NCI-H2081 treated with DMSO at 0.1 percent for 48 hours (cell line): ENCODE measurements around the gene SCNN1B.
"Not testable (repeated sequence)": the region's sequence is repeated elsewhere in the genome, so short reads cannot be mapped to it uniquely, and the experiment has no call there.

Source experiments
- DNase-seq: peaks from one replicate; lab custom pipeline; 2025; lab: John Stamatoyannopoulos, UW

Gene SCNN1B

GRCh38 chr16:23288726-23289512, 13.2 kb upstream of the SCNN1B start:
- no peak for DNase-seq

GRCh38 chr16:23290189-23291062, 11.7 kb upstream of the SCNN1B start:
- DNase-seq: no peak

DNA sequence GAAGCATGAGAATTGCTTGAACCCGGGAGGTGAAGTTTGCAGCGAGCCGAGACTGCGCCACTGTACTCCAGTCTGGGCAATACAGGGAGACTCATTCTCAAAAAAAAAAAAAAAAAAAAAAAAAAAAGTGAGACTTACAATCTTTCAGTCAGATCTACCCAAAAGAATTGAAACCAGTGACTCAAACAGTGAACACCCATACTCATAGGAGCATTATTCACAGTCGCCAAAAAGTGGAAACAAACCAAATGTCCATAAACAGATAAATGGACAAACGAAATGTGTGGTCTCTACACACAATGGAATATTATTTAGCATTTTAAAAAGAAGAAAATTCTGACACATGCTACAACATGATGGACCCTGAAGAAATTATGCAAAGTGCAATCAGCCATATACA, 9.1 kb upstream of the SCNN1B start:
- DNase-seq: no peak

- no peak for DNase-seq
These were observed 7.8 kb upstream of the SCNN1B start for GRCh38 chr16:23294260-23294659.

- no peak for DNase-seq
These were observed 5.1 kb upstream of the SCNN1B start for GRCh38 chr16:23296994-23297393.

- no peak for DNase-seq
These were observed 3.7 kb upstream of the SCNN1B start for GRCh38 chr16:23298290-23298915.

DNA sequence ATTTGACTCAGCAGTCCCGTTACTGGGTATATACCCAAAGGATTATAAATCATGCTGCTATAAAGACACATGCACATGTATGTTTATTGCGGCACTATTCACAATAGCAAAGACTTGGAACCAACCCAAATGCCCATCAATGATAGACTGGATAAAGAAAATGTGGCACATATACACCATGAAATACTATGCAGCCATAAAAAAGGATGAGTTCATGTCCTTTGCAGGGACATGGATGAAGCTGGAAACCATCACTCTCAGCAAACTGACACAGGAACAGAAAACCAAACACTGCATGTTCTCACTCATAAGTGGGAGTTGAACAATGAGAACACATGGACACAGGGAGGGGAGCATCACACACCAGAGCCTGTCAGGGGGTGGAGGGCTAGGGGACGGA, 2.3 kb upstream of the SCNN1B start:
- not testable (repeated sequence) for DNase-seq

GRCh38 chr16:23301251-23302044, 654 bp upstream of the SCNN1B start:
- DNase-seq: no peak

GRCh38 chr16:23303685-23304084, 1.6 kb downstream of the SCNN1B start:
- DNase-seq: no peak

GRCh38 chr16:23304620-23305019, 2.5 kb downstream of the SCNN1B start:
- DNase-seq: no peak

DNA sequence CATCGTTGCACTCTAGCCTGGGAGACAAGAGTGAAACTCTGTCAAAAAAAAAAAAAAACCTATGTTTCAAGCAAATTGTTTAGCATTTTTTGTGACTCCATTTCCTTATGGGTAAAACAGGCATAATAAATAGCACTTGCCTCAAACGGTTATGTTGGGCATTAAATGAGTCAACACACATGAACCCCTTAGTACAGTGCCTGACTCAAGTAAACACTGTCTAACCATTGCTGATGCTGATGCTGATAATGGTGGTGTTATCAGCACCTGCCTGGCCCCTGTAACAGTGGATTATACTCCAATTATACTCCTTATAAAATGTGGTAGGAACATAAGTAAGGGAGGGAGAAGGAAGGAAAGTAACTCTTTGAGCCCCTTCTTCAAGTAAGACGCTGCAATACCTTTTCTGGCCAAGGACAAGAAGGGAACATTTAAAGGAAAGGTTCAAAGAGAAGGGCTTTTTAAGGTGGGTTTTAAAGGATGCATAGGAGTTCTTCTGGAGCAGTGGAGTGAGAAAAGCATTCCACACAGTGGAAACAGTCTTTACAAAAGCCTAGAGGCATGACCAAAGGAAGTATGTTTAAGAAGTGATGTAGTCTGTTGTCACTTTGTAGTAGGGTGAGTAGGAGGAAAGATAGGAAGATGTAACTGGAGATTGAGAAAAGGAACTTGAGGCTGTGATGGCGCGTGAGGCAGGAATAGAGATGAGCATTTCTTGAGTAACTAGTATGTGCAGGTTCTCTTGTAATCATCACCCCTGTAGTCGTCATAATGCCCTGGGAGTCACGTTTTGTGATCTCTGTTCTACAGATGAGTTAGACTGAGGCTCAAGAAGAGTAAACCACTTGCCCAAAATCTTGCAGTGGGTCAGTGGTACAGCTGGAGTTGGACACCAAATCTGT, 4.3 kb downstream of the SCNN1B start:
- DNase-seq: no peak

DNA sequence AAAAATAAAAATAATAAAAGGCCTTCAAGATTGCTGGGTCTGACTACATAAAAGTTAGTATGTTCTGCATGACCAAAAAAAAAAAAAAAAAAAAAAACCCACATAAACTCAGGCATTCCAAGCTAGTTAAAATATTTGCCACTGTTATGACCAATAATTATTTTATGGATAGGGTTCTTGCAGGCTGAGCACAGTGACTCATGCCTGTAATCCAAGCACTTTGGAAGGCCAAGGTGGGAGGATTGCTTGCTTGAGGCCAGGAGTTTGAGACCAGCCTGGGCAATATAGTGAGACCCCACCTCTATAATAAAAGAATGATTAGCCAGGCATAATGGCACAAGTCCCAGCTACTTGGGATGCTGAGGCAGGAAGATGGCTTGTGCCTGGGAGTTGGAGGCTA, 8.1 kb downstream of the SCNN1B start:
- no peak for DNase-seq

- no peak for DNase-seq
These were observed 8.6 kb downstream of the SCNN1B start for GRCh38 chr16:23310744-23311143.

DNA sequence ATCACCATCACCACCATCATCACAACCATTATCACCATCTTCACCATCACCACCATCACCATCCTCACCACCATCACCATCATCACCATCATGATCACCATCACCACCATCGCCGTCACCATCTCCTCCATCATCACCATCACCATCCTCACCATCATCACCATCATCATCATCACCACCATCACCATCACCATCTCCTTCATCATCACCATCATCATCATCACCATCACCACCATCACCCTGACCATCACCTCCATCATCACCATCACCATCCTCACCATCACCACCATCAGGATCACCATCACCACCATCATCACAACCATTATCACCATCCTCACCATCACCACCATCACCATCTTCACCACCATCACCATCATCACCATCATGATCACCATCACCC, 14.1 kb downstream of the SCNN1B start:
- DNase-seq: no peak

DNA sequence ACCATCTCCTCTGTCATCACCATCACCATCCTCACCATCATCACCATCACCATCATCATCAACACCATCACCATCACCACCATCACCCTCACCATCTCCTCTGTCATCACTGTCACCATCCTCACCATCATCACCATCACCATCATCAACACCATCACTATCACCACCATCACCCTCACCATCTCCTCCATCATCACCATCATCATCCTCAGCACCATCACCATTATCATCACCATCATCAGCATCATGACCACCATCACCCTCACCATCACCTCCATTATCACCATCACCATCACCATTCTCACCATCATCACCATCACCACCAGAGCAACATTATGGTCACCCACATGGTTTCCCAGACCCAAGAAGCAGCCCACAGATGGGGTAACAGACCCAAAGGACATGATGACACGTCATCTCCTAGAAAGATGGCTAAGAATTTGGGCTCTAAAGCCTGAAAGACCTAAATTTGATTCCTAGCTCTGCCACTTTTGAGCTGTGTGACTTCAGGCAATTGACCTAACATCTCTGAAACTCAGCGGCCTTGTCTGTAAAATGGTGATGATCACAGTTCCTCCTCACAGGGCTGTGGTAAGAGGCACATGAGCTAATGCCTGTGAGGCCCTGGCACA, 14.6 kb downstream of the SCNN1B start:
- DNase-seq: no peak

DNA sequence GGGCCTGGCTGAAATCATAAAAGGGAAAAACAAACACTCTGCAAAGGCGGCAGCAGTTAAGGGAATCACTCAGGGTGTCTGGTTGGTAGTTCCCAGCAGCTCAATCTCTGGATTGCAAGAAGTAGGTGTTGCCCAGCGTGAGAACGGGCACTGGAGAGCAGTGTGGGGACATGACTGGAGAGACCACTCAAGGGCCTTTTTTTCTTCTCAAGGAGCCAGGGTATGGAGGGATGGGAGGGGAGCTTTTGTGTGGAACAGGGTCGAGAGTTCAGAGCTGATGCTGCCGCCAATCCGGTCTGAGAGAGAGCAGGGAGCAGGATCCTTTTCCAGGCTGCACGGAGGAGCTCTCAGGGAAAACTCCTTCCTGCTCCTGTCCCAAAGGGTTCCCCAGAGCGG, 15.2 kb downstream of the SCNN1B start:
- DNase-seq: peak; percentile 73

GRCh38 chr16:23317751-23318150, 15.6 kb downstream of the SCNN1B start:
- no peak for DNase-seq

DNA sequence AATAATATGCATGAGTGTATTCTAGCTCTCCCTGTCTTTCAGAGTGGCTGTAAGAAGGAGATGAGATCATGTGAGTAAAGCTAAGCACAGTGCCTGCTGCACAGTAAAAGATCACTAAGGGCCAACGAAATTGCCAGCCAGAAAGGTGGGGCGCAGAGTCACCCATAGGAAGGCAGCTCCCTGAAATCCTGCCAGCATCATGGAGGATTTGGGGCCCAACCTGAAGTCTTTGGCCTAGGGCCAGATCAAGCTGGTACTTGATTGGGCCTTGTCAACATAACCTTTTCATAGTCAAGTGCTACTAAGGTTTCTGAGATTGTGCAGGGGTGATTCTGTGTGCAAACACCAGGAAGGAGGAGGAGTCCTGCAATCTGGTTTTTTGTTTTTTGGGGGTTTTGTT, 16.5 kb downstream of the SCNN1B start:
- no peak for DNase-seq

DNA sequence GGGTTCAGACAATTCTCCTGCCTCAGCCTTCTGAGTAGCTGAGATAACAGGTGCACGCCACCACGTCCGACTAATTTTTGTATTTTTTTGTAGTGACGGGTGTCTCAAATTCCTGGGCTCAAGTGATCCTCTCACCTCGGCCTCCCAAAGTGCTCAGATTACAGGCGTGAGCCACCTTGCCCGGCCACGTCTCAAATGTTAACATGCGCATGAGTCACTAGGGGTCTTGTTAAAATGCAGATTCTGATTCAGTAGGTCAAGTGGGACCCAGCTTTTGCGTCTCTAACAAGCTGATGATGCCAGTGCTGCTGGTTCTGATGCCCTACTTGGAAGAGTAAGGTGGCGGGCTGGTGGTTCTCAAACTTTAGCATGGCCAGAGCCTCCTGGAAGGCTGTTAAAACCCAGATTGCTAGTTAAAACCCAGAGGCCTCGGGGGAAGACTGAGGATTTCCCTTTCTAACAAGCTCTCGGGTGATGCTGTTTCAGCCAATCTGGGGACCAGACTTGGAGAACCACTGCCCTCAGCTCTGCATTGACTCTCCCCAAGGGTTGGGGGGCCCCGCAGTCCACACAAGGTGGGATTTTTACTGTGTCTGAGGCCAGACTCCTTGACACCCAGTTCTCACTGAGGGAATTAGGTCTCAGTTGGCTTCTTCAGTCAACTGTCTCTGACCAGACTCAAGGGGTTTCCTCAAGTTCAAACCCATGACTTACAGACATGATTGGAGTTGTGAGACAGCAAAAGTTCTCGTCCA, 17.9 kb downstream of the SCNN1B start:
- no peak for DNase-seq

GRCh38 chr16:23320693-23321092, 18.6 kb downstream of the SCNN1B start:
- DNase-seq: no peak
